Activated CD4-positive, alpha-beta T cell treated with anti-CD3 and anti-CD28 coated beads, Interleukin-2, amount 50 U/mL, for 16 hours (primary cell): ENCODE measurements around the gene CFAP97D1.
"Not testable (repeated sequence)": the region's sequence is repeated elsewhere in the genome, so short reads cannot be mapped to it uniquely, and the experiment has no call there.

Experiments
- DNase-seq: peaks from one replicate; pipeline ENCODE4 v3.0.0-alpha.2; 2020

CFAP97D1 gene

GRCh38 chr17:43768943-43769342 lies 11.3 kb upstream of the CFAP97D1 start:
- no peak for DNase-seq

- no peak for DNase-seq
Observed at GRCh38 chr17:43769426-43769825, 10.8 kb upstream of the CFAP97D1 start.

- DNase-seq: no peak
Observed at GRCh38 chr17:43769859-43770258, 10.4 kb upstream of the CFAP97D1 start.

- no peak for DNase-seq
Observed at GRCh38 chr17:43770957-43771356, 9.3 kb upstream of the CFAP97D1 start.

- no peak for DNase-seq
Observed at GRCh38 chr17:43771463-43771862, 8.8 kb upstream of the CFAP97D1 start.

GRCh38 chr17:43772877-43773648 lies 7.2 kb upstream of the CFAP97D1 start:
- DNase-seq: no peak

GRCh38 chr17:43774304-43775250 lies 5.7 kb upstream of the CFAP97D1 start:
- no peak for DNase-seq

- peak; percentile 66 for DNase-seq
Observed at GRCh38 chr17:43778337-43779144, 1.7 kb upstream of the CFAP97D1 start, which contains the start of gene DUSP3. TSS of gene DUSP3 (minus strand) at chr17:43778977. CDS start at chr17:43778924, 53 bp downstream.

- no peak for DNase-seq
Observed at GRCh38 chr17:43779145-43780125, 800 bp upstream of the CFAP97D1 start.

GRCh38 chr17:43782913-43783680 lies 2.9 kb downstream of the CFAP97D1 start:
- DNase-seq: no peak

GRCh38 chr17:43784068-43784467 lies 3.8 kb downstream of the CFAP97D1 start:
- no peak for DNase-seq

GRCh38 chr17:43784628-43785101 lies 4.4 kb downstream of the CFAP97D1 start:
- DNase-seq: peak; percentile 13

- DNase-seq: no peak
Observed at GRCh38 chr17:43787728-43788127, 7.5 kb downstream of the CFAP97D1 start.

- DNase-seq: no peak
Observed at GRCh38 chr17:43788540-43788939, 8.3 kb downstream of the CFAP97D1 start.

GRCh38 chr17:43789482-43789881 lies 9.2 kb downstream of the CFAP97D1 start:
- DNase-seq: no peak

- no peak for DNase-seq
Observed at GRCh38 chr17:43790311-43790940, 10.2 kb downstream of the CFAP97D1 start.

GRCh38 chr17:43791589-43791988 lies 11.4 kb downstream of the CFAP97D1 start:
- DNase-seq: peak; percentile 4

GRCh38 chr17:43792668-43793067 lies 12.4 kb downstream of the CFAP97D1 start:
- DNase-seq: not testable (repeated sequence)

- DNase-seq: not testable (repeated sequence)
Observed at GRCh38 chr17:43798024-43798423, 17.8 kb downstream of the CFAP97D1 start.

GRCh38 chr17:43799047-43799446 lies 18.8 kb downstream of the CFAP97D1 start:
- DNase-seq: no peak
